K562 (cell line): ENCODE measurements around the gene RTBDN. TPM values are rescaled to one million over a fixed set of nuclear protein-coding genes. Genes with fewer than 3 reads are reported as not detected.
A peak's percentile ranks its signal among the peaks of the same experiment; 100 is the strongest.

Source experiments
- AFF4 ChIP-seq: sonication (generic); formaldehyde crosslinking; IDR thresholded peaks from 2 replicates; pipeline ENCODE4 v1.8.0; 2023; ENCODE audit warnings: mild to moderate bottlenecking, missing genetic modification reagents
- BCOR ChIP-seq: fragments of 450-650 bp; IDR thresholded peaks from 2 replicates; pipeline ENCODE4 v1.6.1; 2016
- DNMT1 ChIP-seq: fragments of 450-650 bp; IDR thresholded peaks from 2 replicates; pipeline ENCODE4 v1.6.1; 2016; ENCODE audit warnings: antibody characterized with exemption, mild to moderate bottlenecking
- EP400 ChIP-seq: fragments of 450-650 bp; IDR thresholded peaks from 2 replicates; pipeline ENCODE4 v1.6.1; 2017; ENCODE audit warnings: antibody characterized with exemption, mild to moderate bottlenecking, moderate library complexity
- FOSL1 ChIP-seq: fragments of 200-800 bp; sonication (Bioruptor generic); conservative IDR thresholded peaks from 2 replicates; pipeline ENCODE4 v1.6.1; 2016; ENCODE audit warnings: missing genetic modification characterization, missing compliant biosample characterization
- FOXK1 ChIP-seq: sonication (generic); formaldehyde crosslinking; IDR thresholded peaks from 2 replicates; pipeline ENCODE4 v1.8.0; 2022; ENCODE audit warnings: missing genetic modification reagents, mild to moderate bottlenecking, borderline replicate concordance
- ILK ChIP-seq: fragments of 450-650 bp; IDR thresholded peaks from 2 replicates; pipeline ENCODE4 v1.6.1; 2016; ENCODE audit warnings: missing genetic modification characterization, low read depth, mild to moderate bottlenecking, missing compliant biosample characterization, moderate library complexity, borderline replicate concordance
- KLF10 ChIP-seq: fragments of 250-450 bp; sonication (Bioruptor Pico); IDR thresholded peaks from 2 replicates; pipeline ENCODE4 v1.6.1; 2021; ENCODE audit warnings: matching md5 sums
- MTA2 ChIP-seq: fragments of 450-650 bp; IDR thresholded peaks from 2 replicates; pipeline ENCODE4 v1.6.1; 2016; ENCODE audit warnings: low read depth
- NFE2L1 ChIP-seq: fragments of 450-650 bp; IDR thresholded peaks from 2 replicates; pipeline ENCODE4 v1.6.1; 2016; ENCODE audit warnings: missing genetic modification characterization, low read depth, mild to moderate bottlenecking, missing compliant biosample characterization, moderate library complexity, borderline replicate concordance
- PTBP1 ChIP-seq: fragments of 200-400 bp; formaldehyde crosslinking; IDR thresholded peaks from 2 replicates; pipeline ENCODE4 v1.6.1; 2017; ENCODE audit warnings: low read depth, low read length
- RFX7 ChIP-seq: fragments of 250-450 bp; sonication (Bioruptor Pico); IDR thresholded peaks from 2 replicates; pipeline ENCODE4 v1.5.1; 2021; ENCODE audit warnings: mild to moderate bottlenecking
- ZFP30 ChIP-seq: fragments of 250-450 bp; sonication (Bioruptor Pico); IDR thresholded peaks from 2 replicates; pipeline ENCODE4 v1.8.0; 2022; ENCODE audit warnings: moderate library complexity, mild to moderate bottlenecking, inconsistent platforms, borderline replicate concordance
- ZNF165 ChIP-seq: fragments of 250-450 bp; sonication (Bioruptor Pico); IDR thresholded peaks from 2 replicates; pipeline ENCODE4 v1.4.0; 2020; ENCODE audit warnings: borderline replicate concordance
- ZNF224 ChIP-seq: sonication (generic); formaldehyde crosslinking; IDR thresholded peaks from 2 replicates; pipeline ENCODE4 v1.8.0; 2022; ENCODE audit warnings: mild to moderate bottlenecking, missing genetic modification reagents
- ZNF23 ChIP-seq: fragments of 250-450 bp; sonication (Bioruptor Pico); IDR thresholded peaks from 2 replicates; pipeline ENCODE4 v1.4.0; 2020; ENCODE audit warnings: mild to moderate bottlenecking
- ZNF274 ChIP-seq: IDR thresholded peaks from 2 replicates; pipeline ENCODE4 v1.6.1; 2011; ENCODE audit warnings: low read depth, mild to moderate bottlenecking, low read length, moderate library complexity, borderline replicate concordance
- polyA plus RNA-seq, 8 experiments: library from polyadenylated mRNA; depleted of rRNA in 4 of 8; stranded (reverse) in 5 of 8; unstranded in 3 of 8; fragments of >200 nt; fragmentation: Nextera tagmentation in 2 of 8; fragmentation: Illumina TruSeq in 1 of 8; extraction: Ambion mirVana in 2 of 8; extraction: Trizol in 1 of 8; gene quantifications; 2 replicates each; pipeline versions ENCODE4 v1.2.1 to v1.2.3, GENCODE V29; 2011 to 2014; ENCODE audit warnings: inconsistent platforms in 1 of 8, missing spikeins in 1 of 8
- total RNA-seq, 7 experiments: library from RNA; depleted of rRNA in 6 of 7; stranded (reverse); fragments of >200 nt in 6 of 7; fragmentation: Illumina TruSeq in 2 of 7; extraction: Trizol in 2 of 7; gene quantifications; 2 replicates each; pipeline versions ENCODE4 v1.2.1 to v1.2.3, GENCODE V29; 2011 to 2021; ENCODE audit warnings: low replicate concordance in 1 of 7
- TF ChIP-seq, protein P1 (sequence below): sonication (generic); formaldehyde crosslinking; IDR thresholded peaks from 2 replicates; pipeline ENCODE4 v1.8.0; 2022; ENCODE audit warnings: mild to moderate bottlenecking, low read depth, missing genetic modification reagents

Gene RTBDN
- total and polyA plus RNA-seq, 9 of the 15 experiments (the other 6 are each of a cell fraction or from before 2014, with no cell fraction given): 0.20 to 2.3 (median 0.72) TPM; not detected in 1

- no peak for TF ChIP-seq ZFP30
- peak; percentile 87 for TF ChIP-seq BCOR
- no peak for TF ChIP-seq ZNF274
- TF ChIP-seq ZNF165: no peak
- peak; percentile 60; the same call in 1 of the 2 replicates for TF ChIP-seq FOSL1
- no peak for TF ChIP-seq NFE2L1 (tag)
- no peak for TF ChIP-seq AFF4 (CRISPR knock-in tag)
- TF ChIP-seq, protein P1, sequence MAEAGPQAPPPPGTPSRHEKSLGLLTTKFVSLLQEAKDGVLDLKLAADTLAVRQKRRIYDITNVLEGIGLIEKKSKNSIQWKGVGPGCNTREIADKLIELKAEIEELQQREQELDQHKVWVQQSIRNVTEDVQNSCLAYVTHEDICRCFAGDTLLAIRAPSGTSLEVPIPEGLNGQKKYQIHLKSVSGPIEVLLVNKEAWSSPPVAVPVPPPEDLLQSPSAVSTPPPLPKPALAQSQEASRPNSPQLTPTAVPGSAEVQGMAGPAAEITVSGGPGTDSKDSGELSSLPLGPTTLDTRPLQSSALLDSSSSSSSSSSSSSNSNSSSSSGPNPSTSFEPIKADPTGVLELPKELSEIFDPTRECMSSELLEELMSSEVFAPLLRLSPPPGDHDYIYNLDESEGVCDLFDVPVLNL (CRISPR knock-in tag): no peak
- 0 out of 2 replicates have a peak, but pooled peaks have one; percentile 40 for TF ChIP-seq PTBP1
- TF ChIP-seq ZNF224 (CRISPR knock-in tag): no peak
- peak; percentile 67; the same call in 1 of the 2 replicates for TF ChIP-seq FOXK1 (CRISPR knock-in tag)
- no peak for TF ChIP-seq KLF10 (CRISPR knock-in tag)
- no peak for TF ChIP-seq ZNF23
- TF ChIP-seq ILK: no peak
- no peak for TF ChIP-seq DNMT1
- peak; percentile 91 for TF ChIP-seq MTA2
- TF ChIP-seq EP400: peak; percentile 83
- TF ChIP-seq RFX7 (CRISPR knock-in tag): no peak
Observed at GRCh38 chr19:12784394-12784870, 49.9 kb downstream of the RTBDN start (continued).
